GM19351 (cell line): Measurements from ENCODE around the gene XK.

Source experiments
- ATAC-seq: cut with Tn5 transposase; IDR thresholded peaks from one replicate; pipeline ENCODE4 v1.9.1; 2021; ENCODE audit warnings: mild to moderate bottlenecking, moderate library complexity; ENCODE audit not compliant: unreplicated experiment

The XK gene

GRCh38 chrX:37678574-37678973, 7.0 kb upstream of the XK start:
- no peak for ATAC-seq

- ATAC-seq: no peak
These were observed 6.4 kb upstream of the XK start for GRCh38 chrX:37679230-37679629.

GRCh38 chrX:37679888-37680287, 5.7 kb upstream of the XK start:
- no peak for ATAC-seq

GRCh38 chrX:37684426-37684825, 1.2 kb upstream of the XK start:
- ATAC-seq: no peak

- ATAC-seq: no peak
These were observed 618 bp upstream of the XK start for GRCh38 chrX:37684973-37685372.

GRCh38 chrX:37686369-37686995, 891 bp downstream of the XK start:
- ATAC-seq: no peak

- ATAC-seq: no peak
These were observed 1.4 kb downstream of the XK start for GRCh38 chrX:37686996-37687395.

GRCh38 chrX:37690119-37690518, 4.5 kb downstream of the XK start:
- ATAC-seq: no peak

- no peak for ATAC-seq
These were observed 7.3 kb downstream of the XK start for GRCh38 chrX:37692918-37693317.

GRCh38 chrX:37697169-37697760, 11.7 kb downstream of the XK start:
- no peak for ATAC-seq

GRCh38 chrX:37701588-37701987, 16.0 kb downstream of the XK start:
- no peak for ATAC-seq

- ATAC-seq: no peak
These were observed 26.4 kb downstream of the XK start for GRCh38 chrX:37711991-37712390.

- ATAC-seq: peak; percentile 81
These were observed 26.9 kb downstream of the XK start for GRCh38 chrX:37712458-37712857.

GRCh38 chrX:37714479-37714878, 28.9 kb downstream of the XK start:
- ATAC-seq: no peak

GRCh38 chrX:37716602-37717001, 31.0 kb downstream of the XK start:
- ATAC-seq: no peak

- no peak for ATAC-seq
These were observed 32.1 kb downstream of the XK start for GRCh38 chrX:37717708-37718107.

- ATAC-seq: no peak
These were observed 37.0 kb downstream of the XK start for GRCh38 chrX:37722595-37722994.

GRCh38 chrX:37726346-37726745, 40.8 kb downstream of the XK start:
- no peak for ATAC-seq

- ATAC-seq: peak; percentile 52
These were observed 59.8 kb downstream of the XK start for GRCh38 chrX:37745354-37745753.

GRCh38 chrX:37745835-37746217, 60.2 kb downstream of the XK start:
- ATAC-seq: peak; percentile 38

GRCh38 chrX:37746218-37746941, 60.8 kb downstream of the XK start:
- peak; percentile 90 for ATAC-seq

GRCh38 chrX:37746951-37747350, 61.4 kb downstream of the XK start:
- no peak for ATAC-seq
